ENCODE results near the gene HOXD13.

- TF ChIP-seq CTCF (IDR thresholded peaks at IDR 0.05; ENCODE audit: low read depth, low read length, poor library complexity, severe bottlenecking), result no peak
- no peak for TF ChIP-seq EZH2phosphoT487 (IDR thresholded peaks at IDR 0.05; ENCODE audit: borderline replicate concordance, low read length)
These were observed 8.7 kb upstream of the HOXD13 start, which contains the start of gene EVX2 for GRCh38 chr2:176083796-176084261.
